SK-N-MC (cell line): ENCODE measurements around the gene CCNJL.

ENCODE experiments used
- EZH2 ChIP-seq: fragments of 200-600 bp; sonication (generic); IDR thresholded peaks from one replicate; pipeline ENCODE4 v1.6.1; 2017; ENCODE audit warnings: antibody characterized with exemption
- POLR2AphosphoS5 ChIP-seq: IDR thresholded peaks from 2 replicates; pipeline ENCODE4 v1.6.1; 2012; ENCODE audit warnings: mild to moderate bottlenecking, low read depth, low read length, borderline replicate concordance

DNA sequence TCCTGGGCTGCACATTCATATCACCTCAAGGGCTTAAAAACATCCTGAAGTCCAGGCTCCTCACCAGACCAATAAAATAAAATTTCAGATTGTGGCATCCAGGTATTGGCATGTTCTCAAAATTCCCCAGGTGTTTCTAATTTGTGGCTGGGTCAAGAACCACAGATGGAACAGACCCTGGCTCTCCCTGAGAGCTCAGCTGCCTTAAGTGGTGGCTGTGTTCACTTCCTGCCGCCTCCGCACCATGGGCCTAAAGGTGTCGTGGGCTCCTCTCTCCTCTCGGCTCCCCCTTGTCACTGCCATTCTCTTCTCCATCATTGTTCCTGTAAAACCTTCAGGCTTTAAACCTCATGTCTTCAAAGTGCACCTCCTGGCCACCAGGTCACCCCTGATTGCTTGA, 17.8 kb upstream of the CCNJL start:
- no peak for TF ChIP-seq EZH2
- no peak for TF ChIP-seq POLR2AphosphoS5
